SH-SY5Y (cell line): Measurements from ENCODE around the gene VOPP1.

Experiments used
- GATA2 ChIP-seq: IDR thresholded peaks from 2 replicates; pipeline ENCODE4 v1.6.1; 2011; ENCODE audit warnings: mild to moderate bottlenecking, low read depth, low read length
- GATA3 ChIP-seq: IDR thresholded peaks from 2 replicates; pipeline ENCODE4 v1.6.1; 2011; ENCODE audit warnings: low read depth, mild to moderate bottlenecking, low read length, moderate library complexity

DNA sequence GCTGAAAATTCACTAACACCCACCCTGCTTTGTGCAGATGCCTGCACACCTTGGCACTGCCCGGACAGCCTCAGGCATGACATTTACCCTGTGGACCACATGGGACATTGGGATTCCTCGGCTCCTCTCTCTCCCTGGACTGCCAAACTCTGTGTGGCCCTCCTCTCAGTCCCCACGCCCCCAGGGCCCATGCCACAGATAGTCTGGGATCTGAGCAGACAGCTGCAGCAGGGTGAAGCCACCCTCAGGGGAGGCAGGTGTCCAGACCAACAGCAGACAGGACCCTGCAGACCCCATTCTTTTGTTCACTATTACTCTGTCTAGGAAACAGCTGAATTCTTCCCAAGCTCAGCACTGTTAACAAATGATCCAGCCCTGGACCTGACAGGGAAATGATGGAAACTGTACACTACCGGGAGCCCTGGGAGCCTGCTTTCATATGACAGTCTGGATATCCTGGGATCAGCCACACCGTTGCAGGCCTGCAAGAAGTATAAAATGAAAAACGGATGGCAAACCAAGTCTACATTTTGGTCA, 83.4 kb downstream of the VOPP1 start:
- TF ChIP-seq GATA2 = no peak
- TF ChIP-seq GATA3 = no peak
